Measurements from ENCODE around the gene RAX2. TPM values are rescaled to one million over a fixed set of nuclear protein-coding genes. Genes with fewer than 3 reads are reported as not detected.

Gene RAX2
- total RNA-seq, 1 donor from 2014 or later = not detected

- no peak for TF ChIP-seq CTCF (IDR thresholded peaks at IDR 0.05; ENCODE audit: unreplicated experiment)
- H3K4me1 Mint-ChIP-seq (ENCODE audit: low read depth) = no peaks in the 10 kb centered on the region
- H3K27ac Mint-ChIP-seq = no peak overlapping the region
- H3K27me3 Mint-ChIP-seq = no peaks in the 10 kb centered on the region
- peaks cover 4% of the 10 kb centered on the region for H3K36me3 Mint-ChIP-seq (ENCODE audit: insufficient read depth)
- H3K9me3 Mint-ChIP-seq (ENCODE audit: low read depth) = no peaks in the 10 kb centered on the region
- no peak for DNase-seq (ENCODE audit: low spot score, unreplicated experiment)
- H3K4me3 Mint-ChIP-seq (ENCODE audit: low read depth) = no peak overlapping the region
These were observed 1.7 kb downstream of the RAX2 start for GRCh38 chr19:3770136-3770999.

- peaks cover 4% of the 10 kb centered on the region for H3K36me3 Mint-ChIP-seq (ENCODE audit: insufficient read depth)
These were observed 2.5 kb downstream of the RAX2 start for GRCh38 chr19:3769494-3769893.

GRCh38 chr19:3768748-3769099 lies 3.3 kb downstream of the RAX2 start:
- TF ChIP-seq CTCF (IDR thresholded peaks at IDR 0.05; ENCODE audit: unreplicated experiment) = no peak
- Mint-ChIP-seq H3K9me3 (ENCODE audit: low read depth) (no peaks in the 10 kb centered on the region), H3K4me1 (ENCODE audit: low read depth) (no peaks in the 10 kb centered on the region), H3K4me3 (ENCODE audit: low read depth) (no peak overlapping the region), H3K27ac (no peak overlapping the region), H3K36me3 (ENCODE audit: insufficient read depth) (peaks cover 4% of the 10 kb centered on the region), H3K27me3 (no peaks in the 10 kb centered on the region)
- no peak for DNase-seq (ENCODE audit: low spot score, unreplicated experiment)

More at GRCh38 chr19:3769494-3769893, 2.5 kb downstream of the RAX2 start:
- Mint-ChIP-seq H3K4me3 (ENCODE audit: low read depth) (no peak overlapping the region), H3K27ac (no peak overlapping the region), H3K9me3 (ENCODE audit: low read depth) (no peaks in the 10 kb centered on the region), H3K27me3 (no peaks in the 10 kb centered on the region), H3K4me1 (ENCODE audit: low read depth) (no peaks in the 10 kb centered on the region)
- no peak for TF ChIP-seq CTCF (IDR thresholded peaks at IDR 0.05; ENCODE audit: unreplicated experiment)
- DNase-seq (ENCODE audit: low spot score, unreplicated experiment) = no peak

- TF ChIP-seq CTCF (IDR thresholded peaks at IDR 0.05; ENCODE audit: unreplicated experiment) = no peak
- Mint-ChIP-seq H3K4me1 (ENCODE audit: low read depth) (no peaks in the 10 kb centered on the region), H3K36me3 (ENCODE audit: insufficient read depth) (peaks cover 4% of the 10 kb centered on the region), H3K27me3 (no peaks in the 10 kb centered on the region), H3K27ac (no peak overlapping the region), H3K4me3 (ENCODE audit: low read depth) (no peak overlapping the region), H3K9me3 (ENCODE audit: low read depth) (no peaks in the 10 kb centered on the region)
- no peak for DNase-seq (ENCODE audit: low spot score, unreplicated experiment)
These were observed 3.8 kb downstream of the RAX2 start for GRCh38 chr19:3768015-3768747.

- H3K4me3 Mint-ChIP-seq (ENCODE audit: low read depth) = no peak overlapping the region
- DNase-seq (ENCODE audit: low spot score, unreplicated experiment) = no peak
- no peaks in the 10 kb centered on the region for H3K27me3 Mint-ChIP-seq
These were observed 5.0 kb downstream of the RAX2 start for GRCh38 chr19:3767050-3767449.

More at GRCh38 chr19:3767050-3767449, 5.0 kb downstream of the RAX2 start:
- TF ChIP-seq CTCF (IDR thresholded peaks at IDR 0.05; ENCODE audit: unreplicated experiment) = no peak
- no peaks in the 10 kb centered on the region for H3K9me3 Mint-ChIP-seq (ENCODE audit: low read depth)
- no peak overlapping the region for H3K27ac Mint-ChIP-seq
- peaks cover 3% of the 10 kb centered on the region for H3K4me1 Mint-ChIP-seq (ENCODE audit: low read depth)
- peaks cover 4% of the 10 kb centered on the region for H3K36me3 Mint-ChIP-seq (ENCODE audit: insufficient read depth)

All from progenitor cell of endocrine pancreas (in vitro differentiated cells).